Upper lobe of right lung (tissue), 1 donor: ENCODE data around the gene TNFAIP8L1. TPM values are rescaled to one million over a fixed set of nuclear protein-coding genes. Genes with fewer than 3 reads are reported as not detected.

ENCODE experiments used
- ATAC-seq: fragments of 200-7000 bp; cut with Tn5 transposase; one replicate; pipeline ENCODE4 v1.9.1; 2020; ENCODE audit warnings: mild to moderate bottlenecking, moderate library complexity
- DNase-seq: peaks from one replicate; pipeline ENCODE4 v3.0.0-alpha.2; 2020
- H3K27ac ChIP-seq: fragments of 200-600 bp; one replicate; pipeline ENCODE4 v1.8.0; 2022
- H3K27me3 ChIP-seq: fragments of 200-600 bp; one replicate; pipeline ENCODE4 v1.8.0; 2022; ENCODE audit warnings: mild to moderate bottlenecking
- H3K36me3 ChIP-seq: fragments of 200-600 bp; one replicate; pipeline ENCODE4 v1.8.0; 2022
- H3K4me1 ChIP-seq: fragments of 200-600 bp; one replicate; pipeline ENCODE4 v1.8.0; 2022
- H3K4me3 ChIP-seq: fragments of 200-600 bp; one replicate; pipeline ENCODE4 v1.8.0; 2022; ENCODE audit warnings: mild to moderate bottlenecking
- H3K9me3 ChIP-seq: fragments of 200-600 bp; one replicate; pipeline ENCODE4 v1.8.0; 2022
- intact Hi-C: fragments of 100-400 bp; cut with DNase I; formaldehyde crosslinking; loops from one replicate; pipeline ENCODE4 v1.11.0; 2022
- total RNA-seq: library from RNA; stranded (reverse); fragmentation: NEBNext Ultra II Directional; extraction: Animal tissue kit (Norgen Biotek cat#: 25700); gene quantifications from one replicate; pipeline ENCODE4 v1.2.1, GENCODE V29; 2021
- TF ChIP-seq, protein P1 (sequence below): fragments of 200-600 bp; IDR thresholded peaks from one replicate; pipeline ENCODE4 v1.8.0; 2022; ENCODE audit warnings: antibody characterized with exemption
- donor health status: DM: no; HTN: yes; CAD: no; lungs with severe emphysema.

Gene TNFAIP8L1
- total RNA-seq, 1 donor from 2014 or later = 11.9 TPM

GRCh38 chr19:4701557-4701956 lies 62.2 kb downstream of the TNFAIP8L1 start:
- Histone ChIP-seq H3K27me3 (no peaks in the 10 kb centered on the region), H3K36me3 (peaks cover 78% of the 10 kb centered on the region), H3K4me1 (peaks cover 6% of the 10 kb centered on the region), H3K4me3 (no peak overlapping the region), H3K27ac (no peak overlapping the region), H3K9me3 (no peaks in the 10 kb centered on the region)
- TF ChIP-seq, protein P1, sequence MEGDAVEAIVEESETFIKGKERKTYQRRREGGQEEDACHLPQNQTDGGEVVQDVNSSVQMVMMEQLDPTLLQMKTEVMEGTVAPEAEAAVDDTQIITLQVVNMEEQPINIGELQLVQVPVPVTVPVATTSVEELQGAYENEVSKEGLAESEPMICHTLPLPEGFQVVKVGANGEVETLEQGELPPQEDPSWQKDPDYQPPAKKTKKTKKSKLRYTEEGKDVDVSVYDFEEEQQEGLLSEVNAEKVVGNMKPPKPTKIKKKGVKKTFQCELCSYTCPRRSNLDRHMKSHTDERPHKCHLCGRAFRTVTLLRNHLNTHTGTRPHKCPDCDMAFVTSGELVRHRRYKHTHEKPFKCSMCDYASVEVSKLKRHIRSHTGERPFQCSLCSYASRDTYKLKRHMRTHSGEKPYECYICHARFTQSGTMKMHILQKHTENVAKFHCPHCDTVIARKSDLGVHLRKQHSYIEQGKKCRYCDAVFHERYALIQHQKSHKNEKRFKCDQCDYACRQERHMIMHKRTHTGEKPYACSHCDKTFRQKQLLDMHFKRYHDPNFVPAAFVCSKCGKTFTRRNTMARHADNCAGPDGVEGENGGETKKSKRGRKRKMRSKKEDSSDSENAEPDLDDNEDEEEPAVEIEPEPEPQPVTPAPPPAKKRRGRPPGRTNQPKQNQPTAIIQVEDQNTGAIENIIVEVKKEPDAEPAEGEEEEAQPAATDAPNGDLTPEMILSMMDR = no peak
- intact Hi-C loops = no loop called here
- ATAC-seq (peak; percentile 41), DNase-seq (no peak)

DNA sequence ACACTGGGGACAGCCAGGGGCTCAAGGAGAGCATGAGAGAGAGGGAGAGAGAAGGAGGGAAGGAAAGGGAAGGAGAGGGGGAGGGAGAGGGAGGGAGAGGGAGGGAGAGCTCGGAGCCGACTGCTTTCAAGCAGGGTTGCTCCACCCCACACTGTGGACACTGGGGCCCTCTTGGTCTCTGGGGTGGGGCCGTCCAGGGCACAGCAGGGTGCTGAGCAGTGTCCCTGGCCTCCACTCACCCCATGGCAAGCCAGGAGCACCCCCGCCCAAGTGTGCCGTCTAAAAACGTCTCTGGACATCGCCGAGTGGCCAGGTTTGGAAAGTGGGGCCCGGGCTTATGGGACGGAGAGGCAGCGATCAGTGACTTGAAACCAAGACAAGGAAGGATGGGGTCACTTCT lies 63.4 kb downstream of the TNFAIP8L1 start:
- Histone ChIP-seq H3K4me1 (peaks cover 6% of the 10 kb centered on the region), H3K36me3 (peaks cover 66% of the 10 kb centered on the region), H3K4me3 (no peak overlapping the region), H3K9me3 (no peaks in the 10 kb centered on the region), H3K27me3 (no peaks in the 10 kb centered on the region), H3K27ac (no peak overlapping the region)
- DNase-seq (no peak), ATAC-seq (no peak)
- TF ChIP-seq, protein P1 = no peak
- intact Hi-C loops = no loop called here

- intact Hi-C loops = no loop called here
- Histone ChIP-seq H3K4me1 (peaks cover 6% of the 10 kb centered on the region), H3K4me3 (no peak overlapping the region), H3K27me3 (no peaks in the 10 kb centered on the region), H3K9me3 (no peaks in the 10 kb centered on the region), H3K27ac (peak overlapping the region; percentile 66), H3K36me3 (peaks cover 61% of the 10 kb centered on the region)
- TF ChIP-seq, protein P1 = no peak
- ATAC-seq (no peak), DNase-seq (no peak)
Measured at GRCh38 chr19:4703671-4704316, 64.5 kb downstream of the TNFAIP8L1 start.

DNA sequence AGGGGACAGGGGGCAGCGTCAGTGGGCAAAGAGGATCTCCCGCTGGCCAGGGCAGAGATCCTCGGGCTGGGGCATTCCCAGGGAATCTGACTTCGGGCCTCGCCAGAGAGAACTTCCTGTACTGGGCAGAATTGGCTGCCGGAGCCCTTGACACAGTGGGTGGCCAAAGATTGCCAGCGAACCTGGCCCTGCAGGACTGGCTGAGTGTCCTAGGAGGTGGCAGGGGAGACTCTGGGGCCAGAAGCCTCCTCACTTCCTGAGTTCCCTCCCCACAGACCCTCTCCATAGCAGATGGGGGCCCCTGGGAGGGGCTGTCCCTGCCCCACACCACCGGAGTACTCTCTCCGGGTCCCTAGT lies 65.0 kb downstream of the TNFAIP8L1 start:
- no peaks in the 10 kb centered on the region for H3K9me3 ChIP-seq
- TF ChIP-seq, protein P1 = no peak
- peaks cover 8% of the 10 kb centered on the region for H3K4me1 ChIP-seq
- no peaks in the 10 kb centered on the region for H3K27me3 ChIP-seq
- H3K27ac ChIP-seq = peak overlapping the region; percentile 66
- DNase-seq = peak; percentile 83
- H3K36me3 ChIP-seq = peaks cover 65% of the 10 kb centered on the region
- intact Hi-C loops = no loop called here
- no peak overlapping the region for H3K4me3 ChIP-seq
- peak; percentile 70 for ATAC-seq

Other genes with a start within 250 kb of the TNFAIP8L1 start
- 47.6 TPM for gene SH3GL1, start 239.0 kb upstream of the TNFAIP8L1 start, total RNA-seq
- 10.8 TPM for gene CHAF1A, start 236.9 kb upstream of the TNFAIP8L1 start, total RNA-seq
- gene UBXN6, start 181.7 kb upstream of the TNFAIP8L1 start, total RNA-seq = 113 TPM
- 30.6 TPM for gene HDGFL2, start 167.2 kb upstream of the TNFAIP8L1 start, total RNA-seq
- 4.1 TPM for gene PLIN4, start 121.0 kb upstream of the TNFAIP8L1 start, total RNA-seq
- gene PLIN5, start 104.3 kb upstream of the TNFAIP8L1 start, total RNA-seq = 17.2 TPM
- 15.9 TPM for gene LRG1, start 99.5 kb upstream of the TNFAIP8L1 start, total RNA-seq
- 20.3 TPM for gene SEMA6B, start 79.8 kb upstream of the TNFAIP8L1 start, total RNA-seq
- 94.2 TPM for gene MYDGF, start 30.8 kb downstream of the TNFAIP8L1 start, total RNA-seq
- 75.8 TPM for gene DPP9, start 84.3 kb downstream of the TNFAIP8L1 start, total RNA-seq
- 12.4 TPM for gene FEM1A, start 152.2 kb downstream of the TNFAIP8L1 start, total RNA-seq
- 16.6 TPM for gene TICAM1, start 192.2 kb downstream of the TNFAIP8L1 start, total RNA-seq
- gene PLIN3, start 228.2 kb downstream of the TNFAIP8L1 start, total RNA-seq = 31.9 TPM